Measurements from ENCODE around the gene KAT2B.

The KAT2B gene

GRCh38 chr3:20071175-20071574, 30.9 kb downstream of the KAT2B start:
- H3K27ac Mint-ChIP-seq = no peak overlapping the region
- no peaks in the 10 kb centered on the region for H3K27me3 Mint-ChIP-seq
- peaks cover 16% of the 10 kb centered on the region for H3K4me1 Mint-ChIP-seq
- H3K4me3 Mint-ChIP-seq = no peak overlapping the region
- no peak for DNase-seq
- H3K9me3 Mint-ChIP-seq = peaks cover 0 to 13% of the 10 kb centered on the region in 2 donors
- no peak for ATAC-seq

DNA sequence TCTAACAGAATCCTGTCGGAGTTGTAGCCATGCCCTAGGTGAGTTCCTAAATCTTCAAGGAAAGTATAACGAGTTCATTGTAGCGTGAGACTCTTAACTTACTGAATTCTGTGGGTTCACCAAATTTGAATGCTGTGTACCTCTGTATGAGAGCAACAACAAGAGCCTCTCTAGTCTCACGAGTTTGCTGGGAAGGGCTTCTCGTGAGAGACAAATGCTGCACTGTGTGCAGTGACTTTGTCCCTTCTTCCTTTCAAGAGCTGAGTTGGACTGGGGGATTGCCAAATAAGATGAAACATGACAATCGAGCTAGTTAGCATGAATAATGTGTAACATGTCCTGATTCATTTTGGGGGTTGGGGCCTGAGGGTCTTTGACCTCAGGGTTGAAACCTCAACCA, 32.2 kb downstream of the KAT2B start:
- no peak overlapping the region for H3K27ac Mint-ChIP-seq
- H3K4me3 Mint-ChIP-seq = no peak overlapping the region
- DNase-seq (no peak), ATAC-seq (no peak)
- peaks cover 16% of the 10 kb centered on the region for H3K4me1 Mint-ChIP-seq
- peaks cover 0 to 13% of the 10 kb centered on the region in 2 donors for H3K9me3 Mint-ChIP-seq
- no peaks in the 10 kb centered on the region for H3K27me3 Mint-ChIP-seq

DNA sequence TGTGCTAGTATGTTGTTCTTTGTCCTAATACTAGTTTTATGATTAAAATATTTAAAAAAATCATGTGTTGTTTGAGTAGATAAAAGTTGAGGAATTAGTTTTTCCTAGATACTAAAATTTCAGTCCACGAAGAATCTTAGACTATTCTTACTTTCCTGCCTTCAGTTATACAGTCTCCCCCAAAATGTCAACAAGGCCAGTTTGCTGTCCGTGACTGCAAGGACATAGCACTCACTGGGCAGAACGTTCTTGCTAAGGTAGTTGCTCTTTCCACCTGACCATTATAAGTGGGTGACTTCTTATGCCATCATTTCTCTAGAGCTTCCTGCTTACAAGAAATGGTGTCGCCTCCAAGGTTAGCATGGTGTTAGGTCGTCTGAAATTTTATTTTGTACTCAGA, 32.8 kb downstream of the KAT2B start:
- DNase-seq (no peak), ATAC-seq (no peak)
- H3K27me3 Mint-ChIP-seq = no peaks in the 10 kb centered on the region
- H3K27ac Mint-ChIP-seq = no peak overlapping the region
- H3K4me1 Mint-ChIP-seq = peaks cover 14% of the 10 kb centered on the region
- H3K9me3 Mint-ChIP-seq = peaks cover 0 to 10% of the 10 kb centered on the region in 2 donors
- H3K4me3 Mint-ChIP-seq = no peak overlapping the region

DNA sequence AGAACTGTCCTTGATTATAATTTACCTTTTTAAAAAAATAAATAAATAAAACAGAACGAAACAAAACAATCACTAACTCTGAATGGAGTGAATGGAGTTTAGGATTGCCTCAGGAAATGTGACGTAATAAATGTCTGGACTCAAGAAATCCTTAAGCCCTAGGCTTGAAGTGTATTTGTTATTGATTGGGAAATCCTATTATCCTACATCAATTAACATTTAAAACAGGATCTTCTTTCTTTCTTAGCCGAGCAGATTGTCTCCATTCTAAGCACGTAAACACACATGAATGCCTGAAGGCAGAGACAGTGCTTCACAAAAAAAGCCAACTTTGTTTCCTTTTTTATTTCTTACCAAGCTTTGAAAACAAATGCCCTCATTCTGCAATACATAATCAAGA, 33.4 kb downstream of the KAT2B start:
- H3K27me3 Mint-ChIP-seq = no peaks in the 10 kb centered on the region
- H3K4me1 Mint-ChIP-seq = peaks cover 8% of the 10 kb centered on the region
- no peak for DNase-seq
- H3K4me3 Mint-ChIP-seq = no peak overlapping the region
- ATAC-seq = no peak
- H3K9me3 Mint-ChIP-seq = peaks cover 0 to 4% of the 10 kb centered on the region in 2 donors
- H3K27ac Mint-ChIP-seq = no peak overlapping the region

- Mint-ChIP-seq H3K27me3 (no peaks in the 10 kb centered on the region), H3K4me3 (no peak overlapping the region), H3K27ac (no peak overlapping the region), H3K4me1 (no peaks in the 10 kb centered on the region), H3K9me3 (no peaks in the 10 kb centered on the region)
- no peak for DNase-seq
- ATAC-seq = no peak
Measured at GRCh38 chr3:20074226-20075063, 34.2 kb downstream of the KAT2B start.

DNA sequence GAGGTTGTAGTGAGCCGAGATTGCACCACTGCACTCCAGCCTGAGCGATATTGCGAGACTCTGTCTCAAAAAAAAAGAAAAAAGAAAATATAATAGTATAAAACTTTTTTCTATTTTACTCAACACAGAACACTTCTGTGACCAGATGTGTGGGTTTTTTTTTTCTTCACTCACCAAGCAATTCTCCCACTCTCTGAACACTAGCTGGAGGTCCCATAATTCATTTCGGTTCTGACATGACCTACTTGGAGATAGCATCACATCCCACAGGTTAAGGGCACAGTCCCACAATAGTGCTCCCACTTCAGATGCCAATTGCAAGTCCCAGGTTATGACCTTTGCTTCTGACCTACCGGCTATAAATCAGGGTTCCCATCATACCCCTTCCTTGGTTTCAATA, 35.0 kb downstream of the KAT2B start:
- H3K27me3 Mint-ChIP-seq = no peaks in the 10 kb centered on the region
- no peak overlapping the region for H3K27ac Mint-ChIP-seq
- ATAC-seq = no peak
- no peak overlapping the region for H3K4me3 Mint-ChIP-seq
- H3K9me3 Mint-ChIP-seq = no peaks in the 10 kb centered on the region
- H3K4me1 Mint-ChIP-seq = no peaks in the 10 kb centered on the region
- DNase-seq = no peak

DNA sequence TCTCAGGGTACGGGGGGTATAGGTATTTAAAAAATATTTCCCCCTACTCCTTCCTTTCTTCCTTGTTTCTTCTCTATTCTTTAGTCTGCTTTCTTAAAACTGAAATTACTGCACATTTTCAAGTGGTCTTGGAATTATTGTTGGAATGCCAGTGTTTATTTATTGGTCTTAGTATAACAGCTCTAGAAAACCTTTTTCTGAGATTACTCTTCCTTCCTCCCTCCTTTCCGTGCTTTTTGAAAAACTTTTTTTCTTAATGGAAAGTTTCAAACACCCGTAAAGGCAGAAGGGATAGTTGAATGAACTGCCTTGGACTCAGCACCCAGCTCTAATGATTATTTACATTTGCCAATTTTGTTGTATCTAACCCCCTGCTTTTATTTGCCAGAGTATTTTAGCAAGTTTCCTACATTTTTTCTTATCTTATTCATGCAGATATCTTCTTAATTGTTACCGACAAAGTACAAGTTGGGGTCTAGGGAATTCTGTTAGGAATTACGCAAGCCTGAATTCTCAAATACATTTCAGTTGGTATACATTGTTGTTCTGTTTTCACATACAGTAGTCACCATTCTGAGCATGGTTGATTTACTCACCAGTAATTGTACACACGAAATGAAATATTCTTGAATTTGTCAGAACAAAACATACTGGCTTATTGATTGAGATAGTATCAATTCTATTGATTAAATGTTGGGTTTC, 36.2 kb downstream of the KAT2B start:
- Mint-ChIP-seq H3K27ac (no peak overlapping the region), H3K4me3 (no peak overlapping the region), H3K27me3 (no peaks in the 10 kb centered on the region), H3K9me3 (no peaks in the 10 kb centered on the region), H3K4me1 (peaks cover 9% of the 10 kb centered on the region)
- no peak for ATAC-seq
- no peak for DNase-seq

GRCh38 chr3:20077068-20077467, 36.8 kb downstream of the KAT2B start:
- no peaks in the 10 kb centered on the region for H3K9me3 Mint-ChIP-seq

GRCh38 chr3:20078194-20078714, 38.0 kb downstream of the KAT2B start:
- DNase-seq (no peak), ATAC-seq (no peak)
- Mint-ChIP-seq H3K4me3 (no peak overlapping the region), H3K9me3 (no peaks in the 10 kb centered on the region), H3K4me1 (peaks cover 9% of the 10 kb centered on the region), H3K27ac (no peak overlapping the region), H3K27me3 (no peaks in the 10 kb centered on the region)

More at GRCh38 chr3:20077068-20077467, 36.8 kb downstream of the KAT2B start:
- ATAC-seq (no peak), DNase-seq (no peak)
- no peaks in the 10 kb centered on the region for H3K27me3 Mint-ChIP-seq
- H3K4me3 Mint-ChIP-seq = no peak overlapping the region
- H3K27ac Mint-ChIP-seq = no peak overlapping the region
- peaks cover 9% of the 10 kb centered on the region for H3K4me1 Mint-ChIP-seq

- H3K27ac Mint-ChIP-seq = no peak overlapping the region
- H3K9me3 Mint-ChIP-seq = no peaks in the 10 kb centered on the region
- no peak overlapping the region for H3K4me3 Mint-ChIP-seq
Measured at GRCh38 chr3:20079621-20080020, 39.4 kb downstream of the KAT2B start.

GRCh38 chr3:20080956-20081554, 40.8 kb downstream of the KAT2B start:
- H3K4me1 Mint-ChIP-seq = peaks cover 9% of the 10 kb centered on the region
- ATAC-seq (peak; percentile 82), DNase-seq (no peak)
- H3K27me3 Mint-ChIP-seq = no peaks in the 10 kb centered on the region
- H3K27ac Mint-ChIP-seq = no peak overlapping the region
- H3K9me3 Mint-ChIP-seq = no peaks in the 10 kb centered on the region
- H3K4me3 Mint-ChIP-seq = peak overlapping the region; percentile 14 to 47

More at GRCh38 chr3:20079621-20080020, 39.4 kb downstream of the KAT2B start:
- Mint-ChIP-seq H3K27me3 (no peaks in the 10 kb centered on the region), H3K4me1 (peaks cover 9% of the 10 kb centered on the region)
- DNase-seq = no peak
- no peak for ATAC-seq

DNA sequence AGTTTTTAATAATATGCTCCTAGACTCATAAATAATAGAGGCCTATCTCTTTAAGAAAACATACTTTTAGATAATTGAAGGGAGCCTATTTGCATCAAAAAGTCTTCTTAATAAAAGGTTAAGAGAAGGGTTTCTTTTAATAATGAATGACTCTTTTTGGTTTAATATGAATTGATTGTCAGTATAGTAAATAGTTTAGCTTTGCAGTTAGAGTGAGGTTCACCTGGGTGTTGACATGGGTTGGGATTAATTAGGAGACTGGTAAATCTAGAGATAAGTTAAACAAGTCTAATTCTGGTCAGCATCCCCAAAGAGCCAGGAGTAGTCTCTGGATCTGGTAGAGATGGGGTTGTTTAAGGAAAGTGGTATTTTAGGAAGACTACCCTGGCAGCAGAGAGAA, 43.0 kb downstream of the KAT2B start:
- no peaks in the 10 kb centered on the region for H3K27me3 Mint-ChIP-seq
- H3K27ac Mint-ChIP-seq = no peak overlapping the region
- no peak for ATAC-seq
- H3K9me3 Mint-ChIP-seq = no peaks in the 10 kb centered on the region
- no peak for DNase-seq
- peaks cover 9% of the 10 kb centered on the region for H3K4me1 Mint-ChIP-seq
- H3K4me3 Mint-ChIP-seq = no peak overlapping the region

DNA sequence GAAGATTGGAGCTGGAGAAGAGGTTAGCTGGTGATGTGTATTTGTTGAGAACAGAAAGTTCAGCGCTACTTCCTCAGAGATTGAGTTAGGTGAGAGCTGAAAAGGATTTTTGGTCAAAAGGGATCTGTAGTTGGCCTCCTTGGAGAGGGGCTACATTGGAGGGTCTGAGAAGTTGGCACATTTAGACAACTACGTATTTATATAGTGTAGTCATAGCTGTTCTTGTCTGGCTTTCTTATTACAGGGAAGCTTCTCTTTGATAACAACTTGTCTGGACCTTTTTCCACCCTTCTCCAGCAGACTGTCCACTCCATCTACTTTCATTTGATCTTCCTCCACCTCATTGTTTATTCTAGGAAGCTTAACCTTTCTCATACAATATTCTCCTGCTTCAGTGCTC, 43.7 kb downstream of the KAT2B start:
- H3K27me3 Mint-ChIP-seq = no peaks in the 10 kb centered on the region
- no peak for DNase-seq
- H3K27ac Mint-ChIP-seq = peak overlapping the region in 1 of 2 donors; percentile 35
- peaks cover 0 to 4% of the 10 kb centered on the region in 2 donors for H3K9me3 Mint-ChIP-seq
- peaks cover 9% of the 10 kb centered on the region for H3K4me1 Mint-ChIP-seq
- H3K4me3 Mint-ChIP-seq = no peak overlapping the region
- no peak for ATAC-seq

GRCh38 chr3:20091331-20092047, 51.2 kb downstream of the KAT2B start:
- Mint-ChIP-seq H3K4me1 (no peaks in the 10 kb centered on the region), H3K4me3 (no peak overlapping the region), H3K27me3 (no peaks in the 10 kb centered on the region), H3K9me3 (peaks cover 12 to 15% of the 10 kb centered on the region in 2 donors), H3K27ac (no peak overlapping the region)
- no peak for DNase-seq
- no peak for ATAC-seq

GRCh38 chr3:20095470-20095869, 55.2 kb downstream of the KAT2B start:
- Mint-ChIP-seq H3K4me3 (no peak overlapping the region), H3K9me3 (peaks cover 0 to 6% of the 10 kb centered on the region in 2 donors), H3K27me3 (no peaks in the 10 kb centered on the region), H3K4me1 (peaks cover 18% of the 10 kb centered on the region), H3K27ac (peak overlapping the region; percentile 23 to 38)
- no peak for ATAC-seq
- DNase-seq = no peak
